Measurements from ENCODE around the gene FOXO4.

- TF ChIP-seq CTCF (IDR thresholded peaks at IDR 0.05) (no peak), EP300 (IDR thresholded peaks at IDR 0.05) (no peak), POLR2A (IDR thresholded peaks at IDR 0.05) (no peak)
Observed at GRCh38 chrX:71109051-71109450, 13.4 kb downstream of the FOXO4 start.
